GM18511 (cell line): ENCODE data around the gene NEIL3.

Experiments
- ATAC-seq: cut with Tn5 transposase; IDR thresholded peaks from one replicate; pipeline ENCODE4 v1.9.1; 2021; ENCODE audit warnings: mild to moderate bottlenecking, moderate library complexity; ENCODE audit not compliant: unreplicated experiment

The NEIL3 gene

GRCh38 chr4:177356206-177356605 lies 46.5 kb downstream of the NEIL3 start:
- no peak for ATAC-seq

GRCh38 chr4:177356921-177357320 lies 47.2 kb downstream of the NEIL3 start:
- no peak for ATAC-seq

GRCh38 chr4:177367336-177367735 lies 57.7 kb downstream of the NEIL3 start:
- ATAC-seq, result peak; percentile 78

GRCh38 chr4:177369372-177369771 lies 59.7 kb downstream of the NEIL3 start:
- ATAC-seq, result no peak

- ATAC-seq, result no peak
Observed at GRCh38 chr4:177371461-177371860, 61.8 kb downstream of the NEIL3 start.

GRCh38 chr4:177374966-177375365 lies 65.3 kb downstream of the NEIL3 start:
- ATAC-seq, result no peak

- ATAC-seq, result no peak
Observed at GRCh38 chr4:177375372-177375771, 65.7 kb downstream of the NEIL3 start.

- no peak for ATAC-seq
Observed at GRCh38 chr4:177376024-177376423, 66.3 kb downstream of the NEIL3 start.

GRCh38 chr4:177380730-177381287 lies 71.1 kb downstream of the NEIL3 start:
- ATAC-seq, result peak; percentile 49

- no peak for ATAC-seq
Observed at GRCh38 chr4:177381762-177382310, 72.2 kb downstream of the NEIL3 start.

GRCh38 chr4:177384856-177385397 lies 75.3 kb downstream of the NEIL3 start:
- no peak for ATAC-seq

- ATAC-seq, result no peak
Observed at GRCh38 chr4:177385576-177386277, 76.1 kb downstream of the NEIL3 start.

- no peak for ATAC-seq
Observed at GRCh38 chr4:177386278-177386815, 76.7 kb downstream of the NEIL3 start.

- ATAC-seq, result no peak
Observed at GRCh38 chr4:177391287-177391686, 81.6 kb downstream of the NEIL3 start.

- no peak for ATAC-seq
Observed at GRCh38 chr4:177391953-177392352, 82.3 kb downstream of the NEIL3 start.

GRCh38 chr4:177393236-177393635 lies 83.6 kb downstream of the NEIL3 start:
- ATAC-seq, result peak; percentile 77

- no peak for ATAC-seq
Observed at GRCh38 chr4:177396352-177396751, 86.7 kb downstream of the NEIL3 start.

GRCh38 chr4:177400030-177400429 lies 90.4 kb downstream of the NEIL3 start:
- no peak for ATAC-seq

GRCh38 chr4:177401658-177402273 lies 92.1 kb downstream of the NEIL3 start:
- ATAC-seq, result no peak

GRCh38 chr4:177403746-177404145 lies 94.1 kb downstream of the NEIL3 start:
- no peak for ATAC-seq

GRCh38 chr4:177404342-177404741 lies 94.7 kb downstream of the NEIL3 start:
- no peak for ATAC-seq
